HepG2 (cell line): ENCODE measurements around the gene AXIN1. TPM values are rescaled to one million over a fixed set of nuclear protein-coding genes. Genes with fewer than 3 reads are reported as not detected.
A peak's percentile ranks its signal among the peaks of the same experiment; 100 is the strongest.

Experiments
- ATAC-seq: fragments of 200-7000 bp; cut with Tn5 transposase; 3 replicates; pipeline ENCODE4 v1.9.1; 2020; ENCODE audit warnings: mild to moderate bottlenecking, moderate library complexity
- BruUV-seq: library from RNA; stranded (reverse); fragments of 400-500 nt; replicated peaks from 2 replicates; lab custom pipeline; 2021; lab: Mats Ljungman, UMichigan
- CTCF ChIA-PET: fragments of 300-600 bp; formaldehyde crosslinking; extraction: SDS; loops from one replicate; lab custom pipeline; 2021; ENCODE audit warnings: low total read pairs, inconsistent platforms, low intra/inter-chr PET ratio; lab: Yijun Ruan, JAX
- POLR2A ChIA-PET: fragments of 350-600 bp; sonication (Branson Sonifier 250); formaldehyde crosslinking; loops from one replicate; lab custom pipeline; 2020; ENCODE audit warnings: antibody characterized with exemption, inconsistent platforms; lab: Yijun Ruan, JAX
- DNase-seq: peaks from one replicate; pipeline ENCODE4 v3.0.0-alpha.2; 2015; ENCODE audit warnings: low spot score
- FAIRE-seq: peaks from 3 replicates; lab custom pipeline; 2011; peaks lifted over from hg19 to GRCh38; lab: Jason Lieb, UNC
- H2AFZ ChIP-seq: one replicate; pipeline ENCODE4 v1.6.1; 2011; ENCODE audit warnings: low read length, inconsistent platforms
- H3K27ac ChIP-seq: fragments of 300-600 bp; 3 replicates; pipeline ENCODE4 v1.8.0; 2011; ENCODE audit warnings: mixed run types, mild to moderate bottlenecking, mixed read lengths, low read length, inconsistent platforms; ENCODE audit not compliant: insufficient read depth; ENCODE audit errors: extremely low read length
- H3K27me3 ChIP-seq, 2 experiments: fragments of 200-600 bp in 1 of 2; 2 replicates in 1 of 2; 3 replicates in 1 of 2; pipeline versions ENCODE4 v1.6.0 to v1.8.0; 2011; ENCODE audit warnings: low read length in 2 of 2, mild to moderate bottlenecking in 2 of 2, moderate library complexity in 2 of 2, inconsistent platforms in 1 of 2; ENCODE audit not compliant: insufficient read depth in 2 of 2, control insufficient read depth in 1 of 2
- H3K36me3 ChIP-seq, 2 experiments: fragments of 200-600 bp in 1 of 2; replicated peaks in 1 of 2; 2 replicates in 1 of 2; 3 replicates in 1 of 2; pipeline versions ENCODE4 v1.5.1 to v1.8.0; 2011; ENCODE audit warnings: low read length in 2 of 2, inconsistent platforms in 1 of 2; ENCODE audit not compliant: insufficient read depth in 2 of 2, control insufficient read depth in 1 of 2
- H3K4me1 ChIP-seq: 2 replicates; pipeline ENCODE4 v1.5.1; 2012; ENCODE audit warnings: low read length, inconsistent platforms; ENCODE audit not compliant: insufficient read depth
- H3K4me2 ChIP-seq: 2 replicates; pipeline ENCODE4 v1.6.0; 2011; ENCODE audit warnings: low read depth, low read length, inconsistent platforms
- H3K4me3 ChIP-seq, 3 experiments: fragments of 200-600 bp in 1 of 3; sonication (generic), shearing (Covaris generic) in 1 of 3; replicated peaks in 1 of 3; 2 replicates each; pipeline ENCODE4 v1.5.1; 2011 to 2016; ENCODE audit warnings: low read length in 3 of 3, inconsistent platforms in 2 of 3, low read depth in 2 of 3, mild to moderate bottlenecking in 2 of 3, control low read depth in 1 of 3, mixed read lengths in 1 of 3; ENCODE audit not compliant: insufficient read depth in 1 of 3
- H3K79me2 ChIP-seq: one replicate; pipeline ENCODE4 v1.6.1; 2011; ENCODE audit warnings: low read length, inconsistent platforms; ENCODE audit not compliant: insufficient read depth
- H3K9ac ChIP-seq: 2 replicates; pipeline ENCODE4 v1.6.0; 2011; ENCODE audit warnings: mild to moderate bottlenecking, low read depth, low read length, inconsistent platforms; ENCODE audit not compliant: insufficient read depth
- H3K9me3 ChIP-seq: 2 replicates; pipeline ENCODE4 v1.5.1; 2012; ENCODE audit warnings: mild to moderate bottlenecking, low read length
- H4K20me1 ChIP-seq: 2 replicates; pipeline ENCODE4 v1.6.0; 2011; ENCODE audit warnings: inconsistent platforms, mild to moderate bottlenecking, low read length, moderate library complexity; ENCODE audit not compliant: insufficient read depth
- CC2D1A ChIP-seq: sonication (generic); formaldehyde crosslinking; IDR thresholded peaks from 2 replicates; pipeline ENCODE4 v1.8.1; 2023; ENCODE audit warnings: mild to moderate bottlenecking, missing genetic modification reagents
- CEBPB ChIP-seq: IDR thresholded peaks from 2 replicates; pipeline ENCODE4 v1.6.1; 2011; ENCODE audit warnings: low read depth, low read length, improper control_type of control experiment, borderline replicate concordance
- GABPA ChIP-seq, 2 experiments: IDR thresholded peaks; 2 replicates each; pipeline ENCODE4 v1.6.1; 2011 to 2016; ENCODE audit warnings: low read depth in 2 of 2, low read length in 1 of 2, missing biosample characterization in 1 of 2, missing genetic modification characterization in 1 of 2
- SMARCC2 ChIP-seq: fragments of 450-650 bp; IDR thresholded peaks from 2 replicates; pipeline ENCODE4 v1.6.1; 2017; ENCODE audit warnings: antibody characterized with exemption, mild to moderate bottlenecking
- WIZ ChIP-seq: sonication (generic); formaldehyde crosslinking; IDR thresholded peaks from 2 replicates; pipeline ENCODE4 v1.5.1; 2020; ENCODE audit warnings: mild to moderate bottlenecking, missing genetic modification reagents
- ZMAT3 ChIP-seq: sonication (generic); formaldehyde crosslinking; conservative IDR thresholded peaks from 2 replicates; pipeline ENCODE4 v1.7.0; 2021; ENCODE audit warnings: missing genetic modification reagents
- ZNF274 ChIP-seq: sonication (generic); formaldehyde crosslinking; IDR thresholded peaks from 2 replicates; pipeline ENCODE4 v1.5.1; 2020; ENCODE audit warnings: mild to moderate bottlenecking, missing genetic modification reagents
- ZNF510 ChIP-seq: sonication (generic); formaldehyde crosslinking; IDR thresholded peaks from 2 replicates; pipeline ENCODE4 v1.4.0; 2020; ENCODE audit warnings: low read depth, mild to moderate bottlenecking, missing genetic modification reagents
- ZNF570 ChIP-seq: sonication (generic); formaldehyde crosslinking; IDR thresholded peaks from 2 replicates; pipeline ENCODE4 v1.4.0; 2020; ENCODE audit warnings: mild to moderate bottlenecking, missing genetic modification reagents, borderline replicate concordance
- ZNF589 ChIP-seq: sonication (generic); formaldehyde crosslinking; conservative IDR thresholded peaks from 2 replicates; pipeline ENCODE4 v1.8.0; 2022; ENCODE audit warnings: mild to moderate bottlenecking, moderate library complexity, missing genetic modification reagents
- WGBS: methylation state at CpG from one replicate; pipeline ENCODE4 v1.1.6; 2017; ENCODE audit warnings: low lambda C conversion rate; 5-methylcytosine and 5-hydroxymethylcytosine counted together
- in situ Hi-C: cut with HindIII; loops from 2 replicates; pipeline ENCODE4 v1.10.0; 2017; ENCODE audit warnings: low pct_unique_long_range_greater_than_20kb; ENCODE audit not compliant: extremely low pct_ligation_motif_present
- intact Hi-C: fragments of 100-400 bp; cut with micrococcal nuclease; formaldehyde crosslinking; loops from one replicate; pipeline ENCODE4 v1.10.0; 2022; ENCODE audit not compliant: unreplicated experiment
- polyA plus RNA-seq, 8 experiments: library from polyadenylated mRNA; depleted of rRNA in 3 of 8; stranded (reverse) in 7 of 8; unstranded in 1 of 8; fragments of >200 nt; fragmentation: Illumina TruSeq in 4 of 8; extraction: Trizol in 4 of 8; gene quantifications; 2 replicates each; pipeline versions ENCODE4 v1.2.1 to v1.2.3, GENCODE V29; 2011 to 2016; ENCODE audit warnings: low read depth in 4 of 8, missing spikeins in 1 of 8, mixed read lengths in 1 of 8; ENCODE audit not compliant: insufficient read depth in 1 of 8
- total RNA-seq, 5 experiments: library from RNA; depleted of rRNA; stranded (reverse); fragments of >200 nt; fragmentation: Illumina TruSeq; extraction: Trizol; gene quantifications; 2 replicates each; pipeline ENCODE4 v1.2.3, GENCODE V29; 2016; ENCODE audit warnings: low read depth in 1 of 5
- TF ChIP-seq, protein P1 (sequence below): sonication (generic); formaldehyde crosslinking; IDR thresholded peaks from 2 replicates; pipeline ENCODE4 v1.4.0; 2020; ENCODE audit warnings: missing genetic modification reagents
- TF ChIP-seq, protein P2 (sequence below): sonication (generic); formaldehyde crosslinking; IDR thresholded peaks from 2 replicates; pipeline ENCODE4 v1.4.0; 2020; ENCODE audit warnings: low read depth, mild to moderate bottlenecking, missing genetic modification reagents
- TF ChIP-seq, protein P3 (sequence below): sonication (generic); formaldehyde crosslinking; IDR thresholded peaks from 2 replicates; pipeline ENCODE4 v1.5.1; 2020; ENCODE audit warnings: missing genetic modification reagents, mild to moderate bottlenecking, borderline replicate concordance

The AXIN1 gene
- total and polyA plus RNA-seq, 2 of the 13 experiments (the other 11 are each of a cell fraction or from before 2014, with no cell fraction given), result 24.0 to 26.0 TPM

DNA sequence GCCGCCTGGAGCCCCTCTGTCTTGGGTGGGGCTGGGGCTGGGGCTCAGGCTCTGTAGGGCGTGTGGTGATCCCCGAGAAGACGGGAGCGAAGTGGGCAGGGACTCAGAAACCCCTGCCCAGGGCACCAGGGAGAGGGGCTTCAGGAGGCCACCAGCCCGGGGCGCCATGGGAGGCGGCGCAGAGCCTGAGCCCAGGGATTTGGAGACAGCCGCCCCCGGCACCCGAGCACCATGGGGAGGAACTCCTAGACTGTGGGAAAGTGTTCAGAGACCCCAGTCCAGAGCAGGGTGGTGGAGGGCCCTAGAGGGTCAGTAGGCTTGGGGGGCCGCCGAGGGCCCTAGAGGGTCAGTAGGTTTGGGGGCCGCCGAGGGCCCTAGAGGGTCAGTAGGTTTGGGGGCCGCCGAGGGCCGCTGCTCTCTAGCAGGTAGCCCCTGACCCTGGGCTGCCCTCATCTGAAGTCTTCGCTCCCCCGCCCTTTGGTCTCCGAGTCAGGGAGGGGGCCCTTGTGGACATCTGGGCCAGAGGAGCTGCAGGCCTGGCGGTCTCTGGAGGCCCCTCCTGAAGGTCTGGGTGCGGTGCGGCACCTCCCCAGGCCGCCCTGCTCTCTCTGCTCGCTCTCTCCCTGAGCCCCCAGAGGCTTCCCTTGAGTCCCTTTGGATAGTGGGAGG is 71.4 kb downstream of the AXIN1 start:
- no TSS peak for BruUV-seq
- ATAC-seq, result peak; percentile 10
- Histone ChIP-seq H3K4me1 (peaks cover 12% of the 10 kb centered on the region), H3K4me2 (peak overlapping the region; percentile 45), H3K27me3 (peaks cover 8 to 48% of the 10 kb centered on the region in 2 experiments; a peak in 4 of 5 replicates), H3K36me3 (no peaks in the 10 kb centered on the region), H3K4me3 (peak overlapping the region in 2 of 3 experiments; percentile 33 to 65; a peak in 3 of 6 replicates), H4K20me1 (no peaks in the 10 kb centered on the region), H3K9ac (no peak overlapping the region), H3K9me3 (no peaks in the 10 kb centered on the region), H3K79me2 (no peaks in the 10 kb centered on the region), H3K27ac (no peak overlapping the region), H2AFZ (no peak overlapping the region)
- 40% methylated on average over 1 of the region's 27 CpGs for WGBS
- intact Hi-C loops (no loop called here), in situ Hi-C loops (no loop called here)
- TF ChIP-seq CC2D1A (CRISPR knock-in tag), result no peak
- TF ChIP-seq, protein P1, sequence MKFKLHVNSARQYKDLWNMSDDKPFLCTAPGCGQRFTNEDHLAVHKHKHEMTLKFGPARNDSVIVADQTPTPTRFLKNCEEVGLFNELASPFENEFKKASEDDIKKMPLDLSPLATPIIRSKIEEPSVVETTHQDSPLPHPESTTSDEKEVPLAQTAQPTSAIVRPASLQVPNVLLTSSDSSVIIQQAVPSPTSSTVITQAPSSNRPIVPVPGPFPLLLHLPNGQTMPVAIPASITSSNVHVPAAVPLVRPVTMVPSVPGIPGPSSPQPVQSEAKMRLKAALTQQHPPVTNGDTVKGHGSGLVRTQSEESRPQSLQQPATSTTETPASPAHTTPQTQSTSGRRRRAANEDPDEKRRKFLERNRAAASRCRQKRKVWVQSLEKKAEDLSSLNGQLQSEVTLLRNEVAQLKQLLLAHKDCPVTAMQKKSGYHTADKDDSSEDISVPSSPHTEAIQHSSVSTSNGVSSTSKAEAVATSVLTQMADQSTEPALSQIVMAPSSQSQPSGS, result no peak
- no peak for TF ChIP-seq WIZ (CRISPR knock-in tag)
- TF ChIP-seq, protein P2, sequence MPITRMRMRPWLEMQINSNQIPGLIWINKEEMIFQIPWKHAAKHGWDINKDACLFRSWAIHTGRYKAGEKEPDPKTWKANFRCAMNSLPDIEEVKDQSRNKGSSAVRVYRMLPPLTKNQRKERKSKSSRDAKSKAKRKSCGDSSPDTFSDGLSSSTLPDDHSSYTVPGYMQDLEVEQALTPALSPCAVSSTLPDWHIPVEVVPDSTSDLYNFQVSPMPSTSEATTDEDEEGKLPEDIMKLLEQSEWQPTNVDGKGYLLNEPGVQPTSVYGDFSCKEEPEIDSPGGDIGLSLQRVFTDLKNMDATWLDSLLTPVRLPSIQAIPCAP (CRISPR knock-in tag), result no peak
- TF ChIP-seq SMARCC2, result no peak
- TF ChIP-seq ZNF570, result no peak
- no peak for TF ChIP-seq ZNF589 (CRISPR knock-in tag)
- TF ChIP-seq ZMAT3 (CRISPR knock-in tag), result no peak
- TF ChIP-seq GABPA (IDR thresholded peaks at IDR 0.05; ENCODE audit: low read depth, low read length), result no peak
- TF ChIP-seq GABPA (CRISPR knock-in tag; IDR thresholded peaks at IDR 0.05; ENCODE audit: low read depth), result no peak
- TF ChIP-seq ZNF274 (CRISPR knock-in tag), result no peak
- no peak for TF ChIP-seq CEBPB
- TF ChIP-seq ZNF510 (CRISPR knock-in tag), result no peak
- TF ChIP-seq, protein P3, sequence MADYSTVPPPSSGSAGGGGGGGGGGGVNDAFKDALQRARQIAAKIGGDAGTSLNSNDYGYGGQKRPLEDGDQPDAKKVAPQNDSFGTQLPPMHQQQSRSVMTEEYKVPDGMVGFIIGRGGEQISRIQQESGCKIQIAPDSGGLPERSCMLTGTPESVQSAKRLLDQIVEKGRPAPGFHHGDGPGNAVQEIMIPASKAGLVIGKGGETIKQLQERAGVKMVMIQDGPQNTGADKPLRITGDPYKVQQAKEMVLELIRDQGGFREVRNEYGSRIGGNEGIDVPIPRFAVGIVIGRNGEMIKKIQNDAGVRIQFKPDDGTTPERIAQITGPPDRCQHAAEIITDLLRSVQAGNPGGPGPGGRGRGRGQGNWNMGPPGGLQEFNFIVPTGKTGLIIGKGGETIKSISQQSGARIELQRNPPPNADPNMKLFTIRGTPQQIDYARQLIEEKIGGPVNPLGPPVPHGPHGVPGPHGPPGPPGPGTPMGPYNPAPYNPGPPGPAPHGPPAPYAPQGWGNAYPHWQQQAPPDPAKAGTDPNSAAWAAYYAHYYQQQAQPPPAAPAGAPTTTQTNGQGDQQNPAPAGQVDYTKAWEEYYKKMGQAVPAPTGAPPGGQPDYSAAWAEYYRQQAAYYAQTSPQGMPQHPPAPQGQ (CRISPR knock-in tag), result no peak
- FAIRE-seq, result no peak
- ChIA-PET CTCF (no interaction called here), POLR2A (no interaction called here)
- no peak for DNase-seq
